ENCODE measurements around the gene LRRC25. TPM values are rescaled to one million over a fixed set of nuclear protein-coding genes. Genes with fewer than 3 reads are reported as not detected.
A peak's percentile ranks its signal among the peaks of the same experiment; 100 is the strongest.

Gene LRRC25
- total RNA-seq, 2 donors from 2014 or later, result 4.4 TPM; not detected in 1

- H3K27me3 ChIP-seq, result peaks cover 0 to 7% of the 10 kb centered on the region in 2 donors
- intact Hi-C loops (cut with DNase I), result no loop called here
- ATAC-seq (peak; percentile 30), DNase-seq (peak in 2 of 4 donors; percentile 48 to 83)
- H3K9me3 ChIP-seq, result no peaks in the 10 kb centered on the region
- no peak overlapping the region for H3K4me3 ChIP-seq
- peak overlapping the region in 3 of 4 donors; percentile 41 to 61 (median 46) for H3K27ac ChIP-seq
- TF ChIP-seq POLR2A (IDR thresholded peaks at IDR 0.05), result peak in 1 of 3 donors; percentile 34
- TF ChIP-seq, protein P1, sequence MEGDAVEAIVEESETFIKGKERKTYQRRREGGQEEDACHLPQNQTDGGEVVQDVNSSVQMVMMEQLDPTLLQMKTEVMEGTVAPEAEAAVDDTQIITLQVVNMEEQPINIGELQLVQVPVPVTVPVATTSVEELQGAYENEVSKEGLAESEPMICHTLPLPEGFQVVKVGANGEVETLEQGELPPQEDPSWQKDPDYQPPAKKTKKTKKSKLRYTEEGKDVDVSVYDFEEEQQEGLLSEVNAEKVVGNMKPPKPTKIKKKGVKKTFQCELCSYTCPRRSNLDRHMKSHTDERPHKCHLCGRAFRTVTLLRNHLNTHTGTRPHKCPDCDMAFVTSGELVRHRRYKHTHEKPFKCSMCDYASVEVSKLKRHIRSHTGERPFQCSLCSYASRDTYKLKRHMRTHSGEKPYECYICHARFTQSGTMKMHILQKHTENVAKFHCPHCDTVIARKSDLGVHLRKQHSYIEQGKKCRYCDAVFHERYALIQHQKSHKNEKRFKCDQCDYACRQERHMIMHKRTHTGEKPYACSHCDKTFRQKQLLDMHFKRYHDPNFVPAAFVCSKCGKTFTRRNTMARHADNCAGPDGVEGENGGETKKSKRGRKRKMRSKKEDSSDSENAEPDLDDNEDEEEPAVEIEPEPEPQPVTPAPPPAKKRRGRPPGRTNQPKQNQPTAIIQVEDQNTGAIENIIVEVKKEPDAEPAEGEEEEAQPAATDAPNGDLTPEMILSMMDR (IDR thresholded peaks at IDR 0.05), result peak in 3 of 7 experiments; percentile 4 to 24 (median 21)
- 49 to 55% methylated on average over 7 of the region's 7 CpGs for WGBS, 2 donors
- H3K36me3 ChIP-seq (replicated peaks in 1 of 2; ENCODE audit: insufficient read depth in 1 of 2, low read depth in 2 of 2), result no peaks in the 10 kb centered on the region
- H3K4me1 ChIP-seq, result peaks cover 38% of the 10 kb centered on the region
Observed at GRCh38 chr19:18401580-18402112, 4.2 kb upstream of the LRRC25 start.

- peaks cover 0 to 7% of the 10 kb centered on the region in 2 donors for H3K27me3 ChIP-seq
- no peaks in the 10 kb centered on the region for H3K9me3 ChIP-seq
- 0 to 23% methylated on average over 2 to 6 of the region's 6 CpGs for WGBS, 2 donors
- H3K36me3 ChIP-seq (replicated peaks in 1 of 2; ENCODE audit: insufficient read depth in 1 of 2, low read depth in 2 of 2), result no peaks in the 10 kb centered on the region
- intact Hi-C loops (cut with DNase I), result no loop called here
- H3K4me1 ChIP-seq, result peaks cover 45% of the 10 kb centered on the region
- TF ChIP-seq, protein P1 (IDR thresholded peaks at IDR 0.05), result peak in 4 of 7 experiments; percentile 8 to 26 (median 14)
- no peak for TF ChIP-seq POLR2A (IDR thresholded peaks at IDR 0.05)
- ATAC-seq, result peak; percentile 77
- no peak overlapping the region for H3K4me3 ChIP-seq
- peak overlapping the region in 3 of 4 donors; percentile 13 to 60 (median 27) for H3K27ac ChIP-seq
- DNase-seq, result peak; percentile 59 to 82 (median 75)
Observed at GRCh38 chr19:18399008-18399407, 1.6 kb upstream of the LRRC25 start.

DNA sequence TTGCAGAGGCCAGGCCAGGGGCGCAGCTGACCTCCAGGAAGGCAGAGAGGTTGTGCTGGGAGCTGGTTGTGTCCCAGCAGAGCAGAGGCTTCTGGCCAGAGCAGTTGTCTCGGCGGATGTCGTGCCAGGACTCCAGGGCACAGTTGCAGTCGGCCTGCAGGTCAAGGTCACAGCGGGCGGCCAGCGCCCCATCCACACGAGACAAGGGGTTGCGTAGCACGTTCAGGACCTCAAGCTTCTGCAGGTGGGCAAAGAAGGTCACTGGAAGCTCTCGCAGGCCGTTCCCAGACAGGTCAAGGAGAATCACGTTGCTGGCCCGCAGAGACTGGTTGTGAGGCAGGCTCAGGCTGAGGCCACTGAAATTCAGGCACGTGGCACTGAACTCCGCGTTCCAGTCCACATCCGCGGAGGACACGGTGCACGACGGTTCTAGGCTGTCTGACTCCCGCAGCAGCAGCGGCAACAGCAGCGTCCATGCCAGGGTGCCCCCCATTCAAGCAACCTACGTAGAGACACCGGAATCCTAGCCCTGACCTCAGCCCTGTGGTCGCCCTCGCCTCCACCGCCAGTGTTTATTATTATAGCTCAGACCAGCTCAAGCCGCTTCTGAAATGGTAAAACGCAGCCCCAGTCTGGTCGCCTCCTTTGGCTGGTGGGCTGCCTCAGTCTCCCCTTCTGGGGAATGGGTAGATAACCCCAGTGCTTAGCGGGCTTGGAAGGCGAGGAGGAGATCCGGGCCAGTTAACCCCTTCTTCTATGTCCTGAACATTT is 766 bp downstream of the LRRC25 start:
- Histone ChIP-seq H3K4me1 (peaks cover 25% of the 10 kb centered on the region), H3K27ac (no peak overlapping the region), H3K36me3 (replicated peaks in 1 of 2; ENCODE audit: insufficient read depth in 1 of 2, low read depth in 2 of 2) (no peaks in the 10 kb centered on the region), H3K9me3 (no peaks in the 10 kb centered on the region), H3K4me3 (no peak overlapping the region), H3K27me3 (peaks cover 0 to 7% of the 10 kb centered on the region in 2 donors)
- DNase-seq (no peak), ATAC-seq (no peak)
- no peak for TF ChIP-seq POLR2A (IDR thresholded peaks at IDR 0.05)
- TF ChIP-seq, protein P1 (IDR thresholded peaks at IDR 0.05), result no peak
- intact Hi-C loops (cut with DNase I), result no loop called here
- 42 to 48% methylated on average over 27 to 34 of the region's 37 CpGs for WGBS, 2 donors

DNA sequence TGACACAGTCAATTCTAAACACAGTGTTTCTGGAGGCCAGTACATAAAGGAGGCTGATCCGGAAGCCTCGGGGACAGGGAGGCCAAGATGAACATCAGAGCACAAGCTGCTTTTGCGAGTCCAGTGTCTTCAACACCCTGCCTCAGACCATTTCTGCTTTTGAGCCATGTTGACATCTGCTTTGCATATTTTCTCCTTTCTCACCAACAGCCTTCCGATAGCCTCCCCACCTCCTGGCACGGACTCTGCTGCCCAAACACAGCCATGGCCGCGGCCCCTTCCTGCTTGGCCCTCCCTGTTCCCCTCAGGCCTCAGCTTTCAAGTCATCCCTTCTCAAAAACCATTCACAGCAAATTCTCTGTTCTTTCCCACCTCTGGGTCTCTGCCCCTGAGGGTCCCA is 3.6 kb downstream of the LRRC25 start:
- Histone ChIP-seq H3K27me3 (peaks cover 0 to 7% of the 10 kb centered on the region in 2 donors), H3K4me1 (peaks cover 22% of the 10 kb centered on the region), H3K36me3 (replicated peaks in 1 of 2; ENCODE audit: insufficient read depth in 1 of 2, low read depth in 2 of 2) (no peaks in the 10 kb centered on the region), H3K4me3 (no peak overlapping the region), H3K9me3 (no peaks in the 10 kb centered on the region), H3K27ac (peak overlapping the region in 1 of 4 donors; percentile 63)
- 69 to 85% methylated on average over 7 of the region's 7 CpGs for WGBS, 2 donors
- intact Hi-C loops (cut with DNase I), result no loop called here
- DNase-seq (peak in 1 of 4 donors; percentile 57), ATAC-seq (no peak)
- TF ChIP-seq, protein P1 (IDR thresholded peaks at IDR 0.05), result no peak
- peak in 1 of 3 donors; percentile 11 for TF ChIP-seq POLR2A (IDR thresholded peaks at IDR 0.05)

All from body of pancreas (tissue), 4 donors.